ELF-1 (cell line): ENCODE data around the gene RBBP8.
A peak's percentile ranks its signal among the peaks of the same experiment; 100 is the strongest.

ENCODE experiments used
- DNase-seq: peaks from one replicate; pipeline ENCODE4 v3.0.0-alpha.2; 2016; ENCODE audit warnings: low read depth, low spot score

The RBBP8 gene

GRCh38 chr18:23059541-23060465 is 126.7 kb downstream of the RBBP8 start:
- no peak for DNase-seq

DNA sequence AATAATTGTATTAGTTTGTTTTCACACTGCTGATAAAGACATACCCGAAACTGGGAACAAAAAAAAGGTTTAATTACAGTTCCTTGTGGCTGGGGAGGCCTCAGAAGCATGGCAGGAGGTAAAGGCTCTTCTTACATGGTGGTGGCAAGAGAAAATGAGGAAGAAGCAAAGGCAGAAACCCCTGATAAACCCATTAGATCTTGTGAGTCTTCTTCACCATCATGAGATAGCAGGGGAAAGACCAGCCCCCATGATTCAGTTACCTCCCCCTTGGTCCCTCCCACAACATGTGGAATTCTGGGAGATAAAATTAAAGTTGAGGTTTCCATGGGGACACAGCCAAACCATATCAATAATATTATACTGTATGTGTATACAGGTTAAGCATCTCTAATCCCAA is 128.9 kb downstream of the RBBP8 start:
- DNase-seq: no peak

DNA sequence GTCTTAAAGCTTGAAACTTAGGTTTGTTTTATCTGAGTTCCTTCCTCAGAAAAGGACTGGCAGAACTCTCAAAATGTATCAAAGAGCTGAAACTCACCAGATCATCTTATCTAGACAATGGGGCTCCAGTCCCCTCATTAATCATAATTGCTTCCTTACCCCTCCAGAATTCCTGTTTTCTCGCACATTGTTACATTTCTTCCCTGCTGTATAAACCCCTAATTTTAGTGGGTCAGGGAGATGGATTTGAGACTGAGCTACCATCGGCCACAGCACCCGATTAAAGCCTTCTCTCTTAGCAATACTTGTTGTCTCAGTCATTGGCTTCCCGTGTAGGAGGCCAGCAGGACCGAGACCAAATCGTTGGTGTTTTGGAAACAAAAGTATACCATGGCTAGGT is 130.4 kb downstream of the RBBP8 start:
- no peak for DNase-seq

- DNase-seq: no peak
Observed at GRCh38 chr18:23065234-23065806, 132.2 kb downstream of the RBBP8 start.

- no peak for DNase-seq
Observed at GRCh38 chr18:23066060-23066459, 132.9 kb downstream of the RBBP8 start.

DNA sequence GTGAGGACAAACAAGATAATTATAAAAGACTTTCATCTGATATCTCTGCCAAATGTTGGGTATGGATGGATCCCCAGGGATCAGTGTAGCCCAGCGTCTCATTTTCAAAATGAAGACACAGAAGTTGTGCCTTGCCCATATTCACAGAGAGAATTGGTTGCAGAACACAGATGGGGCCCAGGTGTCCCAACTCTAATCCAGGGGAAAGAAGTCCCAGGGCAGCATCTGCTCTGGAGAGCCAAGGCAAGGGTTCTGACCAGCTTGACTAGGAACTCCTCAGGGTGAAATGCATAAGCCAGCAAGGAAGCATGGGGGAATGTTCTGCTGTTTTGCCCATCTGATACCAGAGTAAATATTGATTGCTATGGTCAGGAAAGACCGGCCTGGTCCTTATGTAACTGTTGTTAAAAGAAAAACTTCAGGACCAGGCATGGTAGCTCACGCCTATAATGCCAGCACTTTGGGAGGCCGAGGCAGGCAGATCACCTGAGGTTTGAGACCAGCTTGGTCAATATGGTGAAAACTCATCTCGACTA is 133.4 kb downstream of the RBBP8 start:
- no peak for DNase-seq

DNA sequence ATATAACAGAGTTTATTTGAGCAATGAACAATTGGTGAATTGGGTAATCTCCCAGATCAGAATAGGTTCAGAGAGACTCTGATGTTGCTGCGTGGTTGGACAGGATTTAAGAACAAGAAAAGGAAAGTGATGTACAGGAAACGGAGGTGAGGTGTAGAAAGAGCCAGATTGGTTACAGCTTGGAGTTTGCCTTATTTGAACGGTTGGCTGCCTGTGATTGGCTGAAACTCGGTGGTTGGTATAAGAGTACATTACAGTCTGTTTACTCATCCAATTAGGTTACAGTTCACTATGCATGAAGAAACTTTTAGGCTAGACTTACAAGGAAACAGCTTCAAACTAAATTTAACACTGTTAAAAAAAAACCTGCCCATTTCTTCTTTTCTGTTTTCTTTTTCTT is 134.1 kb downstream of the RBBP8 start:
- no peak for DNase-seq

GRCh38 chr18:23068011-23068410 is 134.9 kb downstream of the RBBP8 start:
- DNase-seq: no peak

- no peak for DNase-seq
Observed at GRCh38 chr18:23068570-23069310, 135.6 kb downstream of the RBBP8 start.

DNA sequence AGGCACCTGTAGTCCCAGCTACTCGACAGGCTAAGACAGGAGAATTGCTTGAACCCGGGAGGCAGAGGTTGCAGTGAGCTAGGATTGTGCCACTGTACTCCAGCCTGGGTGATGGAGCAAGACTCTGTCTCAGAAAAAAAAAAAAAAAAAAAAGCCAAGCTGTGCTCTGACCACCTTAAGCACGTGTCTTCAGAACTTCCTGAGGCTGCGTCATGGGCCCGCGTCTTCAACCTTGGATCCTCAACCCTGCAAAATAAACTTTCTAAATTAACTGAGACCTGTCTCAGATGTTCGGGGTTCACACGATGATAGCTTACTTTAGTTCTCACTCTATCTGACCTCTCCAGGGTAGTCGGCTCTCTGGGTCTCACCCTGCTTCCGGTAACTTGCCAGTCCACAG is 136.4 kb downstream of the RBBP8 start:
- no peak for DNase-seq

DNA sequence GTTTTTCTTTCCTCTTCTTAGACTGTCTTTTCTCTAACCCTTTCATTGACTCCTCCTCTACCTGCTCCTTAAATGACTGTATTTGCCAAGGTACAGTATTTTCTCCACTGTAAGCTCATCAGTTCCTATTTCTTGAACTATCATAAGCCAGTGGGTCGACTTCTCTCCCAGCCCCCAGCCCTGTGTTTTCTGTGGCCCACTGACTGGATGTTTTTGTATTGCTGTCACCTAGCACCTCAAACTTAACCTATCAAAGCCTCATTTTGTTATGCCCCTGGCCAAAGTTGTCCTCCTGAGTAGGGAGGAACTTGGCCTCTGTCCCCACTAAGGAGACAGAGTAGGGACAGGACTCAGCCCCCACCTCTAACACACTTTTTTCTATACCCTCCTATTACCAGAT is 136.8 kb downstream of the RBBP8 start:
- no peak for DNase-seq

GRCh38 chr18:23071285-23071684 is 138.2 kb downstream of the RBBP8 start:
- peak; percentile 50 for DNase-seq

- DNase-seq: no peak
Observed at GRCh38 chr18:23072079-23072478, 139.0 kb downstream of the RBBP8 start.

- no peak for DNase-seq
Observed at GRCh38 chr18:23073996-23074606, 141.0 kb downstream of the RBBP8 start.
